Mesenchymal stem cell (in vitro differentiated cells and primary cell): ENCODE measurements around the gene TBCD.

Experiments used
- DNase-seq: peaks from one replicate; pipeline ENCODE4 v3.0.0-alpha.2; 2013
- H2AFZ ChIP-seq: one replicate; pipeline ENCODE4 v1.6.1; 2013; ENCODE audit warnings: low read depth, mild to moderate bottlenecking, control low read depth, inconsistent platforms, low read length, moderate library complexity
- H2AK5ac ChIP-seq: 2 replicates; pipeline ENCODE4 v1.6.1; 2013; ENCODE audit warnings: low read length, moderate library complexity, mild to moderate bottlenecking, inconsistent platforms; ENCODE audit not compliant: severe bottlenecking
- H2BK120ac ChIP-seq: one replicate; pipeline ENCODE4 v1.6.1; 2013; ENCODE audit warnings: low read depth, mild to moderate bottlenecking, inconsistent platforms, low read length, moderate library complexity
- H2BK12ac ChIP-seq, 2 experiments: one replicate each; pipeline ENCODE4 v1.6.1; 2013; ENCODE audit warnings: inconsistent platforms in 2 of 2, low read length in 2 of 2, mild to moderate bottlenecking in 2 of 2, moderate library complexity in 2 of 2, control low read depth in 1 of 2
- H2BK15ac ChIP-seq: one replicate; pipeline ENCODE4 v1.6.1; 2013; ENCODE audit warnings: mild to moderate bottlenecking, low read depth, inconsistent platforms; ENCODE audit not compliant: poor library complexity, severe bottlenecking
- H2BK5ac ChIP-seq: 2 replicates; pipeline ENCODE4 v1.6.1; 2013; ENCODE audit warnings: low read depth, mild to moderate bottlenecking, low read length, control low read depth, inconsistent platforms; ENCODE audit not compliant: poor library complexity, severe bottlenecking
- H3K14ac ChIP-seq, 2 experiments: one replicate each; pipeline ENCODE4 v1.6.1; 2013; ENCODE audit warnings: inconsistent platforms in 2 of 2, low read length in 2 of 2, control low read depth in 1 of 2, mild to moderate bottlenecking in 1 of 2, moderate library complexity in 1 of 2
- H3K18ac ChIP-seq, 2 experiments: one replicate each; pipeline ENCODE4 v1.6.1; 2013; ENCODE audit warnings: inconsistent platforms in 2 of 2, low read length in 2 of 2, control low read depth in 1 of 2, low read depth in 1 of 2, mild to moderate bottlenecking in 1 of 2
- H3K23ac ChIP-seq, 2 experiments: one replicate each; pipeline ENCODE4 v1.6.1; 2013; ENCODE audit warnings: inconsistent platforms in 2 of 2, low read length in 2 of 2, mild to moderate bottlenecking in 2 of 2, moderate library complexity in 2 of 2, control low read depth in 1 of 2
- H3K27ac ChIP-seq: 2 replicates; pipeline ENCODE4 v1.5.1; 2013; ENCODE audit warnings: mild to moderate bottlenecking, moderate library complexity, low read length, control low read depth, inconsistent platforms; ENCODE audit not compliant: poor library complexity, severe bottlenecking
- H3K27me3 ChIP-seq, 2 experiments: 2 replicates each; pipeline versions ENCODE4 v1.6.1 to v1.7.0; 2013; ENCODE audit warnings: low read length in 2 of 2, mild to moderate bottlenecking in 2 of 2, moderate library complexity in 2 of 2, control low read depth in 1 of 2, inconsistent platforms in 1 of 2; ENCODE audit not compliant: control insufficient read depth in 1 of 2, insufficient read depth in 1 of 2
- H3K36me3 ChIP-seq, 2 experiments: 2 replicates each; pipeline versions ENCODE4 v1.6.1 to v1.7.0; 2013; ENCODE audit warnings: low read length in 2 of 2, control low read depth in 1 of 2, inconsistent platforms in 1 of 2, low read depth in 1 of 2, mild to moderate bottlenecking in 1 of 2; ENCODE audit not compliant: insufficient read depth in 2 of 2, control insufficient read depth in 1 of 2
- H3K4ac ChIP-seq, 2 experiments: one replicate each; pipeline ENCODE4 v1.6.1; 2013; ENCODE audit warnings: inconsistent platforms in 2 of 2, low read length in 2 of 2, mild to moderate bottlenecking in 2 of 2, moderate library complexity in 2 of 2, control low read depth in 1 of 2, low read depth in 1 of 2
- H3K4me1 ChIP-seq: 2 replicates; pipeline ENCODE4 v1.6.1; 2013; ENCODE audit warnings: low read depth, low read length, control low read depth; ENCODE audit not compliant: control insufficient read depth, insufficient read depth
- H3K4me2 ChIP-seq: 2 replicates; pipeline ENCODE4 v1.6.1; 2013; ENCODE audit warnings: low read length, mild to moderate bottlenecking, inconsistent platforms; ENCODE audit not compliant: poor library complexity, severe bottlenecking
- H3K4me3 ChIP-seq, 2 experiments: 2 replicates each; pipeline versions ENCODE4 v1.5.1 to v1.7.0; 2013; ENCODE audit warnings: low read length in 2 of 2, mild to moderate bottlenecking in 2 of 2, control low read depth in 1 of 2, low read depth in 1 of 2; ENCODE audit not compliant: insufficient read depth in 1 of 2
- H3K79me1 ChIP-seq: replicated peaks from 2 replicates; pipeline ENCODE4 v1.6.1; 2013; ENCODE audit warnings: mild to moderate bottlenecking, control low read depth, low read length, inconsistent platforms; ENCODE audit not compliant: poor library complexity, severe bottlenecking
- H3K9ac ChIP-seq: 2 replicates; pipeline ENCODE4 v1.7.0; 2013; ENCODE audit warnings: mild to moderate bottlenecking, low read length, moderate library complexity
- H3K9me3 ChIP-seq: 2 replicates; pipeline ENCODE4 v1.7.0; 2013; ENCODE audit warnings: mild to moderate bottlenecking, low read length; ENCODE audit not compliant: control insufficient read depth
- H4K8ac ChIP-seq: one replicate; pipeline ENCODE4 v1.6.1; 2013; ENCODE audit warnings: inconsistent platforms, mild to moderate bottlenecking, low read length, moderate library complexity
- H4K91ac ChIP-seq: one replicate; pipeline ENCODE4 v1.6.1; 2013; ENCODE audit warnings: mild to moderate bottlenecking, low read length, inconsistent platforms
- WGBS: methylation state at CpG from one replicate; pipeline ENCODE4 v1.1.7; 2013; ENCODE audit warnings: mixed read lengths; 5-methylcytosine and 5-hydroxymethylcytosine counted together

Gene TBCD

GRCh38 chr17:82751171-82751570 lies 694 bp upstream of the TBCD start:
- Histone ChIP-seq H3K4me2 (peak overlapping the region; percentile 93), H3K4me1 (peaks cover 12% of the 10 kb centered on the region), H2AFZ (peak overlapping the region; percentile 95), H3K27me3 (no peaks in the 10 kb centered on the region), H3K18ac (peak overlapping the region; percentile 55 to 77), H2BK12ac (peak overlapping the region in 1 of 2 experiments; percentile 10), H3K9ac (peak overlapping the region; percentile 49), H2BK120ac (no peak overlapping the region), H4K8ac (peak overlapping the region; percentile 67), H3K14ac (peak overlapping the region in 1 of 2 experiments; percentile 88), H3K36me3 (peaks cover 2 to 5% of the 10 kb centered on the region in 2 experiments), H3K23ac (peak overlapping the region in 1 of 2 experiments; percentile 89), H2BK5ac (no peak overlapping the region), H3K4ac (no peak overlapping the region), H3K9me3 (peaks cover 8% of the 10 kb centered on the region), H3K79me1 (peaks cover 25% of the 10 kb centered on the region), H3K27ac (no peak overlapping the region), H2AK5ac (no peak overlapping the region), H3K4me3 (peak overlapping the region; percentile 67 to 73), H2BK15ac (peak overlapping the region; percentile 64), H4K91ac (no peak overlapping the region)
- no peak for DNase-seq
- under 1% methylated on average over 30 of the region's 56 CpGs for WGBS

GRCh38 chr17:82752371-82753200 lies 721 bp downstream of the TBCD start:
- Histone ChIP-seq H2BK15ac (no peak overlapping the region), H2BK120ac (peak overlapping the region; percentile 75), H3K4me3 (peak overlapping the region; percentile 93), H3K79me1 (peaks cover 32% of the 10 kb centered on the region), H2BK5ac (no peak overlapping the region), H3K23ac (peak overlapping the region in 1 of 2 experiments; percentile 98), H3K4ac (no peak overlapping the region), H3K27ac (no peak overlapping the region), H4K91ac (no peak overlapping the region), H3K36me3 (peaks cover 3 to 8% of the 10 kb centered on the region in 2 experiments), H2BK12ac (no peak overlapping the region), H4K8ac (peak overlapping the region; percentile 66), H3K18ac (peak overlapping the region in 1 of 2 experiments; percentile 86), H3K27me3 (no peaks in the 10 kb centered on the region), H2AK5ac (no peak overlapping the region), H2AFZ (peak overlapping the region; percentile 86), H3K4me2 (peak overlapping the region; percentile 97), H3K9me3 (no peaks in the 10 kb centered on the region), H3K14ac (peak overlapping the region in 1 of 2 experiments; percentile 90), H3K9ac (peak overlapping the region; percentile 87), H3K4me1 (peaks cover 12% of the 10 kb centered on the region)
- WGBS, result 2% methylated on average over 42 of the region's 72 CpGs
- peak; percentile 65 for DNase-seq

- no peak overlapping the region for H4K8ac ChIP-seq
- H3K27me3 ChIP-seq, result no peaks in the 10 kb centered on the region
- peak overlapping the region; percentile 97 for H3K4me2 ChIP-seq
- 68% methylated on average over 8 of the region's 8 CpGs for WGBS
- no peak overlapping the region for H3K14ac ChIP-seq
- peak overlapping the region in 1 of 2 experiments; percentile 93 for H3K4me3 ChIP-seq
- no peak overlapping the region for H3K4ac ChIP-seq
- DNase-seq, result no peak
- H3K9ac ChIP-seq, result peak overlapping the region; percentile 87
- H3K27ac ChIP-seq, result no peak overlapping the region
- no peak overlapping the region for H2BK12ac ChIP-seq
- peaks cover 3 to 8% of the 10 kb centered on the region in 2 experiments for H3K36me3 ChIP-seq
- no peak overlapping the region for H2AFZ ChIP-seq
- peaks cover 12% of the 10 kb centered on the region for H3K4me1 ChIP-seq
- H2BK15ac ChIP-seq, result no peak overlapping the region
- no peak overlapping the region for H2BK5ac ChIP-seq
- H2BK120ac ChIP-seq, result no peak overlapping the region
- H3K23ac ChIP-seq, result no peak overlapping the region
- H3K18ac ChIP-seq, result no peak overlapping the region
- peaks cover 33% of the 10 kb centered on the region for H3K79me1 ChIP-seq
- no peak overlapping the region for H4K91ac ChIP-seq
- H3K9me3 ChIP-seq, result no peaks in the 10 kb centered on the region
- H2AK5ac ChIP-seq, result no peak overlapping the region
These were observed 1.3 kb downstream of the TBCD start for GRCh38 chr17:82753201-82753464.

- Histone ChIP-seq H3K4me3 (no peak overlapping the region), H3K79me1 (peaks cover 41% of the 10 kb centered on the region), H3K23ac (no peak overlapping the region), H3K4me1 (peaks cover 12% of the 10 kb centered on the region), H2BK12ac (no peak overlapping the region), H3K4me2 (no peak overlapping the region), H2BK120ac (no peak overlapping the region), H3K27me3 (no peaks in the 10 kb centered on the region), H3K9me3 (no peaks in the 10 kb centered on the region), H2AK5ac (no peak overlapping the region), H4K91ac (no peak overlapping the region), H3K4ac (no peak overlapping the region), H2BK15ac (no peak overlapping the region), H3K27ac (no peak overlapping the region), H3K18ac (no peak overlapping the region), H4K8ac (no peak overlapping the region), H3K36me3 (peaks cover 3 to 8% of the 10 kb centered on the region in 2 experiments), H2AFZ (no peak overlapping the region), H3K9ac (no peak overlapping the region), H3K14ac (no peak overlapping the region), H2BK5ac (no peak overlapping the region)
- DNase-seq, result no peak
- WGBS, result 88% methylated on average over 19 of the region's 19 CpGs
These were observed 2.7 kb downstream of the TBCD start for GRCh38 chr17:82754297-82755208.
